ENCODE measurements around the gene KHK. TPM values are rescaled to one million over a fixed set of nuclear protein-coding genes. Genes with fewer than 3 reads are reported as not detected.
A peak's percentile ranks its signal among the peaks of the same experiment; 100 is the strongest.

KHK gene
- total RNA-seq, 1 donor from 2014 or later = 3.6 TPM

DNA sequence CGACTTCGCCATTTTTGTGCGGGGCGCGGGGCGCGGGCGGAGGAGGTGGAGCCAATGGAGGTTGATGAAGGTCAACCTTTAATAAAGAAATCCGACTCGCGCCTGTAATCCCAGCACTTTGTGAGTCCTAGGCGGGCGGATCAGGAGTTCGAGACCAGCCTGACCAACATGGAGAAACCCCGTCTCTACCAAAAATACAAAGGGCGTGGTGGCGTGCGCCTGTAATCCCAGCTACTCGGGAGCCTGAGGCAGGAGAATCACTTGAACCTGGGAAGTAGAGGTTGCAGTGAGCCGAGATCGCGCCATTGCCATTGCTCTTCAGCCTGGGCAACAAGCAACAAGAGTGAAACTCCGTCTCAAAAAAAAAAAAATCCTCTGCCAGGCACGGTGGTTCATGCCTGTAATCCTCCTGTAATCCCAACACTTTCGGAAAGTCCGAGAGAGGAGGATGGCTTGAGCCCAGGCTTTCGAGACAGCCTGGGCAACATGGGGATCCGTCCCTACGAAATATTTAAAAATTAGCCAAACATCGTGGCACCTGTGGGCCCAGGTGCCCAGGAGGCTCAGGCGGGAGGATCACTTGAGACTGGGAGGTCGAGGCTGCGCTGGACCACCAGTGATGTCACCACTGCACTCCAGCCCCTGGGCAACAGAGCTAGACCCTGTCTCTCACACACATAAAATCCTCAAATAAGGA is 48.4 kb downstream of the KHK start:
- peaks cover 1% of the 10 kb centered on the region for H3K27me3 Mint-ChIP-seq (ENCODE audit: low read depth)
- H3K27ac Mint-ChIP-seq = peak overlapping the region; percentile 78
- H3K36me3 Mint-ChIP-seq = peaks cover 9% of the 10 kb centered on the region
- no peaks in the 10 kb centered on the region for H3K9me3 Mint-ChIP-seq
- TF ChIP-seq, protein P1, sequence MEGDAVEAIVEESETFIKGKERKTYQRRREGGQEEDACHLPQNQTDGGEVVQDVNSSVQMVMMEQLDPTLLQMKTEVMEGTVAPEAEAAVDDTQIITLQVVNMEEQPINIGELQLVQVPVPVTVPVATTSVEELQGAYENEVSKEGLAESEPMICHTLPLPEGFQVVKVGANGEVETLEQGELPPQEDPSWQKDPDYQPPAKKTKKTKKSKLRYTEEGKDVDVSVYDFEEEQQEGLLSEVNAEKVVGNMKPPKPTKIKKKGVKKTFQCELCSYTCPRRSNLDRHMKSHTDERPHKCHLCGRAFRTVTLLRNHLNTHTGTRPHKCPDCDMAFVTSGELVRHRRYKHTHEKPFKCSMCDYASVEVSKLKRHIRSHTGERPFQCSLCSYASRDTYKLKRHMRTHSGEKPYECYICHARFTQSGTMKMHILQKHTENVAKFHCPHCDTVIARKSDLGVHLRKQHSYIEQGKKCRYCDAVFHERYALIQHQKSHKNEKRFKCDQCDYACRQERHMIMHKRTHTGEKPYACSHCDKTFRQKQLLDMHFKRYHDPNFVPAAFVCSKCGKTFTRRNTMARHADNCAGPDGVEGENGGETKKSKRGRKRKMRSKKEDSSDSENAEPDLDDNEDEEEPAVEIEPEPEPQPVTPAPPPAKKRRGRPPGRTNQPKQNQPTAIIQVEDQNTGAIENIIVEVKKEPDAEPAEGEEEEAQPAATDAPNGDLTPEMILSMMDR (IDR thresholded peaks at IDR 0.05; ENCODE audit: unreplicated experiment) = no peak
- peak overlapping the region; percentile 90 for H3K4me3 Mint-ChIP-seq
- no peak for DNase-seq (ENCODE audit: low spot score in 2 of 2, unreplicated experiment in 2 of 2)
- H3K4me1 Mint-ChIP-seq = peaks cover 12% of the 10 kb centered on the region

DNA sequence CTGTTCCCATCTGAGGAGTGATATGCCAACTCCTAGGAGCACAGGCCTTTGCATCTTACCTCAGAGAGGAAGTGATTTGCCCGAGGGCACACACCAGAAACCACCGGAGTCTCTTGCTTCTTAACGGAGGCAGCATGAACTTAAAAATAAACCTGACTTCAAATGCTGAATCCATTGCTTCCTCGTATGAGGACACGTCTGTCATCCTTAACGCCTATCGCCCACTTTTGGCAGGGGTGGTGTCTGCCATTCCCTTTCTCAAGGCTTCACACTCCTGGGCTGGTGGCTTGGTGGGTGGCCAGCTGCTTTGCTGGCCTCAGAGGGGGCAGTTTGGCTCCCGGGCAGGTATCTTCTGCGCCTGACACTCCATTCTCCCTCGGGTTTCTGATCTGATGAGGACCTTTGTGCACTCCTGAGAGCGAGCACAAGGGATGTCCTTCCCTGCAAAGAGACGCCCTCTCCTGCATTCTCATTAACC is 48.9 kb downstream of the KHK start:
- Mint-ChIP-seq H3K27me3 (ENCODE audit: low read depth) (peaks cover 4% of the 10 kb centered on the region), H3K9me3 (no peaks in the 10 kb centered on the region), H3K4me1 (peaks cover 12% of the 10 kb centered on the region), H3K4me3 (peak overlapping the region; percentile 90), H3K36me3 (peaks cover 9% of the 10 kb centered on the region), H3K27ac (peak overlapping the region; percentile 78)
- TF ChIP-seq, protein P1 (IDR thresholded peaks at IDR 0.05; ENCODE audit: unreplicated experiment) = no peak
- no peak for DNase-seq (ENCODE audit: low spot score in 2 of 2, unreplicated experiment in 2 of 2)

DNA sequence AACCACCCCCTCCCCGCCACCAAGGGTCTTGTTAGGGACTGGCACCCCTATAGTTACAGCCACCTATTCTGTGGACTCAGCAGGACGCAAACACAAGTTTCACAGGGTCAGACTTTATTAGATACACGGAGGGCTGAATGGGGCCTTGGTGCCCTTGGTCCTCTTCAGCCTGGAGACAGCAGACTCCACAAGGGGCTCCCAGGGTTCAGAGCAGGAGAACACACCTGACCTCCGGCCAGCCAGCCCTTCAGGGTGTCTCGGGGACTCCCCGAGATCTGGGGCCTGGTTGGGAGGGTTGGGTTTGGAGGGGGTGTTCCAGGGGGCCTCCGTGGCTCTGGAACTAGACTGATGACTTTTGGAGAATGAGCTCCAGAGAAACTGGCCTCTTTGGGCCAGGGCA is 50.2 kb downstream of the KHK start:
- H3K4me3 Mint-ChIP-seq = no peak overlapping the region
- H3K36me3 Mint-ChIP-seq = peaks cover 3% of the 10 kb centered on the region
- H3K27me3 Mint-ChIP-seq (ENCODE audit: low read depth) = peaks cover 4% of the 10 kb centered on the region
- no peaks in the 10 kb centered on the region for H3K9me3 Mint-ChIP-seq
- TF ChIP-seq, protein P1 (IDR thresholded peaks at IDR 0.05; ENCODE audit: unreplicated experiment) = no peak
- H3K4me1 Mint-ChIP-seq = peaks cover 12% of the 10 kb centered on the region
- H3K27ac Mint-ChIP-seq = no peak overlapping the region
- DNase-seq (ENCODE audit: low spot score in 2 of 2, unreplicated experiment in 2 of 2) = no peak

DNA sequence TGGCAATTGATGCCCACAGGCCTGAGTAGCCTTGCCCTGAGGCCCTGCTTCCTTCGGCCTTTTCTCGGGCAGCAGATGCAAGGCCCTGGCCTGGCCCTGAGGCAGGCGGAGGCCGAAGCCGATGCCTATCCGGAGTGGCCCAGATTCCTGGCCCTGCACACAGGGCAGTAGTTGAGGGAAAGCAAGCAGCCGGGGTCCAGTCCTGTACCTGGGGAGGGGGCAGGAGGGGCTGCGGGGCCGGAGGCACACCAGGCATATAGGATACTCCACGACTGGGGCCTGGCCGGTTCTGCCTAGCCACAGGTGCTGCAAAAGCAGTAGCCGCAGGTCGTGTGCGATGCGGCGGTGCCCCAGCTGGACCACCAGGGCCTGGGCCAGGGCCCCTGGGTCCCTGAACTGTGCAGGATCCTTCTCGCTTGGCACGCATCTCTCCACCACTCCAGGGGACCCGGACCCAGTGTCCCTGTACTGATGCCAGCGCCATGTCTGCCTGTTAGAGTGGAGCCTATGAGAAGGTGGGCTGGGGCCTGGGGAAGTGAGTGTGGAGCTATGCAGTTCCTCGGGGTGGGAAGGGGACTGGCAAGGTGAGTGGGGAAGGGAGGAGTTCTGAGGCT is 50.9 kb downstream of the KHK start:
- no peak overlapping the region for H3K27ac Mint-ChIP-seq
- DNase-seq (ENCODE audit: low spot score in 2 of 2, unreplicated experiment in 2 of 2) = no peak
- no peaks in the 10 kb centered on the region for H3K9me3 Mint-ChIP-seq
- H3K4me1 Mint-ChIP-seq = peaks cover 12% of the 10 kb centered on the region
- H3K27me3 Mint-ChIP-seq (ENCODE audit: low read depth) = peaks cover 6% of the 10 kb centered on the region
- TF ChIP-seq, protein P1 (IDR thresholded peaks at IDR 0.05; ENCODE audit: unreplicated experiment) = no peak
- peaks cover 3% of the 10 kb centered on the region for H3K36me3 Mint-ChIP-seq
- no peak overlapping the region for H3K4me3 Mint-ChIP-seq

DNA sequence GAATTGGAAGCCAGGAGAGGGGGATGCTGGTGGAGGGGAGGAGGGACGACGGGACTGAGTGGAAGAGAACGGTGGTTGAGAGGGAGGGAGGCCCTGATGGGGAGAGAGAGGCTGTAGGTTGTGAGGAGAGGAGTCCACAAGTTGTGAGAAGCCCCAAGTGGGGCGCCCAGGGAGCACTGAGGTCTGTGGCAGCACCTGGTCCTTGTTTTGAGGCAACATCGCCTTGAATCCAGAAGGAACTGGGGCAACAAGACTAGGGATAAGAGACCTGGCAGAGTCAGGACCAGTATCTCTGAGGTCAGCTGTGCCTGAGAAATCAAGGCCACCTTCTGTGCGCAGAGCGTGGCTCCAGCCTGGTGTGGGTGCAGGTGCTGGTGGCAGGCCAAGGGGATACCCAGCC is 51.5 kb downstream of the KHK start:
- TF ChIP-seq, protein P1 (IDR thresholded peaks at IDR 0.05; ENCODE audit: unreplicated experiment) = no peak
- peaks cover 8% of the 10 kb centered on the region for H3K4me1 Mint-ChIP-seq
- peaks cover 6% of the 10 kb centered on the region for H3K9me3 Mint-ChIP-seq
- H3K36me3 Mint-ChIP-seq = peaks cover under 1% of the 10 kb centered on the region
- no peak for DNase-seq (ENCODE audit: low spot score in 2 of 2, unreplicated experiment in 2 of 2)
- H3K27ac Mint-ChIP-seq = no peak overlapping the region
- no peak overlapping the region for H3K4me3 Mint-ChIP-seq
- H3K27me3 Mint-ChIP-seq (ENCODE audit: low read depth) = peaks cover 10% of the 10 kb centered on the region

All from mesothelial cell of epicardium (in vitro differentiated cells).